GM15510 (cell line): ENCODE data around the gene RSPH1.

Source experiments
- POLR2A ChIP-seq: IDR thresholded peaks from 3 replicates; pipeline ENCODE4 v1.6.1; 2011; ENCODE audit warnings: borderline replicate concordance; ENCODE audit not compliant: insufficient read length; ENCODE audit errors: extremely low read depth

RSPH1 gene

DNA sequence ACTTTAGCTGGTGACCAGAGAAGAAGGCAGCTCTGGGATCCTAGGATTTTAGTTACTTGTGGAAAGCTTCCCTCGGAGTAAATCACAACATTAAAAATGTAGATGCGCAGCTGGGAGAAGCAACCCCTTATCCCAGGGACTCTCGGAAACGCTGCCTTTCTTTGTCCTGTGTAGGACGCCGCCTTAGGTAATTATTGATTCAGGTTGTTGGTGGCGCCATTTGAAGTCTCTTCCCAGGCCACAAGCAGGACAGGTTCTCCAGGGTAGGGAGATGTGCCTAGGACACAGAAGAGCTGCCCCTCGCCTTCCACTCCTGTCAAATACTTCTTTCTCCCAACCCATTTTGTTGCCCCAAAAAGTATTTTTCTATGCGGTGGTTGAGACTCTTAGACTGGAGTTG lies 27.9 kb upstream of the RSPH1 start:
- TF ChIP-seq POLR2A = no peak

DNA sequence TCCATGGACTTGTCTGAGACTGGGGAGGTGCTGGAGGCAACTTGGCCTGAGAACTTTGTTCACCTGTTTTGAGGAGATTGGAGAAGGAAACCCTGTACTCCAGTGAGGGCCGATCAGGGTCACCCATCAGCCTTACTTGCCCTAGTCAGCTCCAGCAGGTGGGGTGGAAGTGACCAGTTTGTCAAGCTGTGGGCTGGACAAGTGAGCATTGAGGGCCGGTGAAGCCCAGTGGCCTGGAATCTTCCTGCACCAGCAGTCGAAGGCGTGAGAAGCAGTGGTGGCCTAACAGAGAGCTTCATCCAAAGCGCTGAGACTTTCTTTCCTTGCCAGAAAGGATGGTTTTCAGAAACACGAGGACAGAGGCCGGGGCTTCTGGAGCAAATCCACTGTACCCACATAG lies 27.2 kb upstream of the RSPH1 start:
- no peak for TF ChIP-seq POLR2A

DNA sequence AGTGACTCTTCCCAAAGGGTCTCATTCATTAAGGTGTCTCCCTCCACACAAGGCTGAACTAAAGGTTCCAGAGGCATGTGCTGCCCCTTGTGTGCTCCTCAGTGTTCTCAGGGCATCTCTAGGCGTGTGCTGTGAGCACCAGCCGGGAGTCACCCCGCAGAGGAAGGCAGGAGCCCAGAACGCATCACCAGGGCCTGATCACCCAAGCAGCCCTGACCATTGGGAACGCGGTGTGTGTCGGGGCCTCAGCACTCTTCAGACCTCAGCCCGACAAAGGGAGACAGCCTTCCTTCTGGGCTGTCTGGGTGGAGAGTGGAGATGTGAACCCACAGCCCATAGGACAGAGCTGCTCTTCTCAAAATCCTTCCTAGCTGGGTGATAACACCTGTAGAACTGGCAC lies 26.7 kb upstream of the RSPH1 start:
- no peak for TF ChIP-seq POLR2A

DNA sequence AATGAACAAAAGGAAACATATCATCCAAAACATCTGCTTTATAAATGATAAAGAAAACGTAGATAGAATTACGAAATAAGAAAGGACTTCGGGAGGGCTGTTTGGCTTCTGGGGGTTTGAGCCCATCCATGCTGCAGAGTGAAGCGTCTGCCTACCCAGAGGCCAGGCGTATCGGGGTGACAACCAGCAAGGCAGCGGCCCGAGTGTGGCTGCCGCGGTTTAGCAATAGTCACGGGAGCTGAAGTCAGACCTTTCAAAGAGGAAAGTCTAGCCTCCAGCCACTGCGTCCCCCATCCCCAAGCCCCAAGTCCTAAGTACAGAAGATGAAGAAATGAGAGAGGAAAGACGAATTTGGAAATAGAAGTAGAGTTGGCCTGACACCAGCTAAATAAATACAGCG lies 26.2 kb upstream of the RSPH1 start:
- no peak for TF ChIP-seq POLR2A

DNA sequence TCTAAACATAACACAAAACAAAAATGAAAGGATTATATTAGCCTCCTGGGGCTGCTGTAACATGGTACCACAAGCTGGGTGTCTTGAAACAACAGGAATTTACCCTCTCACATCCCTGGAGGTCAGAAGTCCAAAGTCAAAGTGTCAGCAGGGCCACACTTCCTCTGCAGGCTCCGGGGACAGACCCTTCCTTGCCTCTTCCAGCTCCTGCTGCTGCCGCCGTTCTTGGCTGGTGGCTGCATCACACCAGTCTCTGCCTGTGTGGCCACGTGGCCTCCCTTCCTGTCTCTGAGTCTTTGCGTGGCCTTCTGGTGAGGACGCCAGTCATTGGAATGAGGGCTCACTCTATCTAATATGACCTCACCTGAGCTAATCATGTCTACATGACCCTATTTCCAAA lies 25.8 kb upstream of the RSPH1 start:
- no peak for TF ChIP-seq POLR2A

- TF ChIP-seq POLR2A = no peak
Observed at GRCh38 chr21:42521384-42521783, 25.4 kb upstream of the RSPH1 start.

GRCh38 chr21:42520628-42521253 lies 24.7 kb upstream of the RSPH1 start:
- no peak for TF ChIP-seq POLR2A

DNA sequence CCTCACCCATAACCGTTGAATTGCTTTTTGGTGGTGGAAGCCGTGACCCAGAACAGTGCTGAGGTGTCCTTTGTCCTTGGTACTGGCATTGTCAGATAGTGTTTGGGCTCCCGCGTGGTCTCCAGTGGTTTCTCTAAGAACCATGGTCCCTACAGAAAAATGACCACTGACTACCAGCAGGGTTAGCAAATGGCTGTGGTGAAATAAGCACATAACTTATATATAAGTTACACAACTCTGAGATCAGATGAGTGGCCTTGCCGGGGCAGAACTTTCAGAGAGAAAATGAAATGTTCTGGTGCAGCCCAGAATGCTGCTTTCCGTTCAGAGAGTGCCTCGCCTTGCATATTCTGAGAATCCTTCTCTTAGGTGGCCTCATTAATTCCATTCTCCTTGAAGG lies 22.6 kb upstream of the RSPH1 start:
- TF ChIP-seq POLR2A = no peak

DNA sequence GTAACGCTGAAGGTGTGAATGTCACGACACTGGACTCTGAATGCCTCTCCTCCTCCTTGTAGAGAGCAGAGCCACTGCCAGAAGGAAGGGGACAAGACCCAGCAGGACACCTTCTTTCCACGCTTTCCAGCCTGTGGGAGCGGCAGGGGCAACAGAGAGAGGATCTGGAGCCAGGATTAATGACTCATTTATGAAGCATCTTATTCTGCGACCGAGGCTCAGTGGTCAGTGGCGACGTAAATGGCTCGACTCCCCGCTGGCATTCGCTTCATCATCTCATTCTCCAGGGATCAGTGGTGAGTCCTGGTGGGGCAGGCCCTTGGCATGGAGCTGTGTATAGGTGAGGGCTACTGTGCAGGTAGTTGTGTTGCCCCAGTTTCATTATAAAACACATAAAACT lies 22.2 kb upstream of the RSPH1 start:
- TF ChIP-seq POLR2A = no peak

- TF ChIP-seq POLR2A = no peak
Observed at GRCh38 chr21:42515708-42516502, 19.9 kb upstream of the RSPH1 start.

DNA sequence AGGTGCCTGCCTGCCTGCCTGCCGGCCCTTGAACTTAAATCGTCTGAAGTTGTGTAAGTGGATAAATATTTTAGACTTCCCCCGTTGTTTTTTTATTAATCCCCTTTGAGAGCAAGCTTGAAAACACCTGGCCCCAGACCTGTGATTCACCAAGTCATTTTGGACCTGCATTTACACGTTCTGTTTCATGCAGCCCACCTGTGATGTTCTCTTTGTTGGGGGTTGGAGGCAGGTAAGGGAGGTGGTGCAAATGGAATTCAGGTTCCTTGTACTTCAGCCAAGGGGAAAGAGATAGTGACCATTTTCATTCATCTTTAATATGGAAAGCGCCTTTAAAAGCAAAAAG lies 18.8 kb upstream of the RSPH1 start:
- no peak for TF ChIP-seq POLR2A

GRCh38 chr21:42513985-42514882 lies 18.2 kb upstream of the RSPH1 start:
- TF ChIP-seq POLR2A = peak; percentile 57

GRCh38 chr21:42513151-42513984 lies 17.3 kb upstream of the RSPH1 start, which contains the start of gene SLC37A1:
SLC37A1 (plus strand) TSS chr21:42513852; CDS start chr21:42518455, 4,603 bp downstream.
- TF ChIP-seq POLR2A = peak; percentile 43

DNA sequence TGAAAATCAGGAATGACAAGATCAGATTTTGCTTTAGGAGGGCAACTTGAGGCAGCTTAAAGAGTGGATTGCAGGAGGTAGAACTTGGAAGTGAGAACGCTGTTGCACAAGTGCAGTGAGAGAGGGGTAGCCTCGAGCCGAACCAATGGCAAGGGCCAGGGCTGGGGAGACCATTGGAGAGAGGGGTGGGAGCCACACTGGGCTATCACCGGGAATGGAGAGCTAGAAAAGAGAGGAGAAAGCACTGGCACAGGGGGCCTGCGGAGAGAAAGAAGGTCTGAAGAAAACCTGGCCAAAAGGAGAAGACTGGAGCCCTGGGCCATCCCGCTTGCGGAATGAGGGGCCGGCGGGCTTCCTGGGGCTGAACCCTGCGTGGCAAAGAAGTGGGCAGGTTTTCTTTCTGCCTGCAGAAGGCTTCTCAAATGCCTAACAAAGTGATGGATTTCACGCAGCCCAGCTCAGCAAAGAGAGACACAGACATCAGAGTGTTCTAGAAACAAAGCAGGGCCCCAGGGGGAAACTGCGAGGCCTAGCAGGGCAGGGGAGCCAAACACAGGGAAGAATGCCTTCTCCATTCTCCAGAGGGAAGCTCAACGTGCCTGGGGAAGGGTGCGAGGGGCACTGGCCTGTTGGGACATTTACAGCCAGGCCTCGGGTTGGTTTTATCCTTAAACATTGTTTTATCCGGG lies 16.5 kb upstream of the RSPH1 start:
- no peak for TF ChIP-seq POLR2A
